Muscle layer of colon (tissue), 2 donors: Measurements from ENCODE around the gene CHRNB4.
A peak's percentile ranks its signal among the peaks of the same experiment; 100 is the strongest.

ENCODE experiments used
- H3K27ac ChIP-seq: one replicate; pipeline ENCODE4 v1.7.0; 2013; ENCODE audit warnings: low read depth, mild to moderate bottlenecking, low read length, moderate library complexity
- H3K27me3 ChIP-seq, 2 donors: one replicate each; pipeline ENCODE4 v1.7.0; 2013; ENCODE audit warnings: low read length in 2 of 2, mild to moderate bottlenecking in 2 of 2; ENCODE audit not compliant: insufficient read depth in 2 of 2, control insufficient read depth in 1 of 2
- H3K36me3 ChIP-seq: one replicate; pipeline ENCODE4 v1.7.0; 2013; ENCODE audit warnings: mild to moderate bottlenecking, low read length; ENCODE audit not compliant: insufficient read depth
- H3K4me1 ChIP-seq: one replicate; pipeline ENCODE4 v1.7.0; 2013; ENCODE audit warnings: mild to moderate bottlenecking, low read length; ENCODE audit not compliant: insufficient read depth
- H3K4me3 ChIP-seq, 2 donors: one replicate each; pipeline ENCODE4 v1.7.0; 2013; ENCODE audit warnings: low read length in 2 of 2, low read depth in 1 of 2, mild to moderate bottlenecking in 1 of 2, moderate library complexity in 1 of 2
- H3K9ac ChIP-seq: one replicate; pipeline ENCODE4 v1.7.0; 2013; ENCODE audit warnings: low read length
- H3K9me3 ChIP-seq: one replicate; pipeline ENCODE4 v1.7.0; 2013; ENCODE audit warnings: mild to moderate bottlenecking, low read length
- donor health status: abdominal sarcoma.
- donor health status: Adenocarcinoma of cecum.

Gene CHRNB4

DNA sequence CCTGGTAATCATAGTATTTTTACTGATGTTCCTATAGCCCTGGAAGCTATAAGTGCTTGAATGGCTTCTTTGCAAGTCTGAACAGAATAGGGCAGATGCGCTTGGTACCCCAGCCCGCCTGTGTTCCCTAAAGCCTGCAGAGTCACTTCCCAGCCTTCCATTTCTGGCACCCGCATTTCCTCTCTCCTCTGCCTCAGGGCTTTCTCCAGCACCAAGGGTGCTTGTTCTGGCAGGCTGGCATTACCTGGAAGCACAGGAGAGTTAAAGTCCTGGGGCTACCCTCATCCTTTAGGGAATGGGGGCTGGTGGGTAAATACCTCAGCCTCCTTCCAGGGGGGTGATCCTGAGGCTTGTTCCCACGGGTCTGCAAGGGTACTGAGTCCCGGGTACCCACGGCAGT lies 12.8 kb downstream of the CHRNB4 start:
- Histone ChIP-seq H3K4me1 (no peaks in the 10 kb centered on the region), H3K27ac (no peak overlapping the region), H3K27me3 (no peaks in the 10 kb centered on the region), H3K4me3 (no peak overlapping the region), H3K9ac (no peak overlapping the region), H3K36me3 (no peaks in the 10 kb centered on the region), H3K9me3 (peaks cover 2% of the 10 kb centered on the region)

DNA sequence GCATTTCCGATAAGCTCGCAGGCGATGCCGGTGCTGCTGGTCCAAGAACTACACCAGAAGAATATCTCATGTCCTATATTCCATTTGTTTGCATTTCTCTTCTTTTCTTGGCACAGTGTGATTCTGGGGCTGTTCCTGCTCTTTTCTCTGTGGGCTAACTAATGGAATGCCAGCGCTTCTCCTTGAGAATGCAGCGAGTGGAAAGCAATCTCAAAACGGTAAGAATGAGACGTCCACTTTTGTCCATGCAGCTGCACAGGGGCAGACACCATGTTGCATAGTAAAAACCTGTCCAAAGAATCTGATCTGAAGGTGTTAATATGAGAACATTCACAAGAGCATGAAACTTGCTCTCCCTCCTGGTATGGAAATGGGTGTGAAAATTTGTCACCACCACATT lies 13.7 kb downstream of the CHRNB4 start:
- Histone ChIP-seq H3K4me3 (no peak overlapping the region), H3K27ac (no peak overlapping the region), H3K4me1 (no peaks in the 10 kb centered on the region), H3K9me3 (no peaks in the 10 kb centered on the region), H3K27me3 (no peaks in the 10 kb centered on the region), H3K36me3 (no peaks in the 10 kb centered on the region), H3K9ac (no peak overlapping the region)

- no peaks in the 10 kb centered on the region for H3K36me3 ChIP-seq
Measured at GRCh38 chr15:78626381-78626995, 14.5 kb downstream of the CHRNB4 start.

GRCh38 chr15:78625606-78626280 lies 15.3 kb downstream of the CHRNB4 start:
- Histone ChIP-seq H3K4me1 (no peaks in the 10 kb centered on the region), H3K36me3 (no peaks in the 10 kb centered on the region), H3K4me3 (no peak overlapping the region), H3K27me3 (no peaks in the 10 kb centered on the region), H3K9ac (no peak overlapping the region), H3K27ac (no peak overlapping the region), H3K9me3 (no peaks in the 10 kb centered on the region)

More at GRCh38 chr15:78626381-78626995, 14.5 kb downstream of the CHRNB4 start:
- no peak overlapping the region for H3K27ac ChIP-seq
- H3K9ac ChIP-seq: no peak overlapping the region
- H3K4me3 ChIP-seq: no peak overlapping the region
- H3K4me1 ChIP-seq: no peaks in the 10 kb centered on the region
- no peaks in the 10 kb centered on the region for H3K9me3 ChIP-seq
- H3K27me3 ChIP-seq: no peaks in the 10 kb centered on the region

GRCh38 chr15:78624651-78625590 lies 16.1 kb downstream of the CHRNB4 start:
- Histone ChIP-seq H3K9me3 (no peaks in the 10 kb centered on the region), H3K4me1 (no peaks in the 10 kb centered on the region), H3K27ac (no peak overlapping the region), H3K4me3 (no peak overlapping the region), H3K36me3 (no peaks in the 10 kb centered on the region), H3K9ac (no peak overlapping the region), H3K27me3 (peaks cover 0 to 7% of the 10 kb centered on the region in 2 donors)

DNA sequence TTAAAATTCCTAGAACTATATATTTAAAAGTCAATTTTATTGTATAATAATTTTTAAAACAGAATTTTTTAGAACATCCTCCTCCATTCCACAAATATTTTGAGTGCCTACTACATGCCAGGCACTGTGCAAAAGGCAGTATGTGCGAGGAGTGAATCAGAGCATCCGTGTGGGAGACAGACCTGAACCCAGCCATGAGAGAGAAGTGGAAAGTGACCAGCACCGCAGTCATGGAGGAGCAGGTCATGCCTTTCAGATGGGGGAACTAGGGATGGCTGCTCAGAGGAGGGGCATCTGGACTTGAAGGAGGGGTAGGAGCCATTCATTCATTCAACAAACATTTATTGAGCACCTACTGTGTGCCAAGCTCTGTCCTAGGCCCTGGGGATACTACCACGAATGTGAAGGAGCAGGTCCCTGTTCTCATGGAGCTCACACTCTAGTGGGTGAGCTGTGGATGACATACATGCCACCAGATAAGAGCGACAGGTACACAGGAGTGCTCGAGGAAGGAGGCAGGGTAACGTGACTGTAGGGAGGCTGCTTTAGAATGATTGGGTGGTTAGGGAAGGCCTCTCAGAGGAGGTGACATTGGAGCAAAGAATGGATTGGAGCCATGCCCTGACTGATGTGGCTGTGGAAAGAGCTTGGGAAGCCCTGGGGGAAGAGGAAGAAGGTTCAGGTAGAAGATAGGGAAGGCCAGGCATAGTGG lies 17.1 kb downstream of the CHRNB4 start:
- Histone ChIP-seq H3K4me3 (no peak overlapping the region), H3K36me3 (no peaks in the 10 kb centered on the region), H3K9me3 (no peaks in the 10 kb centered on the region), H3K27me3 (peaks cover 3 to 17% of the 10 kb centered on the region in 2 donors), H3K27ac (no peak overlapping the region), H3K9ac (no peak overlapping the region), H3K4me1 (peaks cover 10% of the 10 kb centered on the region)

DNA sequence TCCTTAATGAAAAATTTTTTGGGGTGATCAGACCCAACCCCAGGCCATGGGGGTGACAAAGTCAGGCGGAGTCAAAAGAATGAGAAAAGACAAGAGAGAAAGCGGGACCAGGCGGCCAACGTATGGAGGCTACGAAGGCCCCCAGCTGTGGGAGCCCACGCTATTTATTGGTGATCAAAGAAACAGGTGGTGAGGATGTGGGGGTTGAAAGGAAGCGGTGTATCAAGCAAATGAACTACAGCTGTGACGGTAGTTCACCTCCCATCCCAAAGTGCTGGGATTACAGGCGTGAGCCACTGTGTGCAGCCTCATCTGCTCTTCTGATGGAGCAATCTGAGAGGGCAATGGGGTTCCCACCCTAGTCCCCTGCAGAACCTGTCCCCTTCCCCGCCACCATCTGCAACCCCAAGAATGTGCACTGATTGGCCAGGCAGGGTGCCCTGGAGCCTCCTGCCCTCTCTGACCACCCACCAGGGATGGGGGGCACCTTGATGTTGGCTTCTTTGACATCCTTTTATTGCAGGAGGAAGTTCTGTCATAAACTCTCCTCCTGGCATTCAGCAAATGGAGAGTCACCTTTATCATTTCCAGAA lies 19.1 kb downstream of the CHRNB4 start:
- Histone ChIP-seq H3K27ac (no peak overlapping the region), H3K9ac (no peak overlapping the region), H3K36me3 (no peaks in the 10 kb centered on the region), H3K27me3 (peaks cover 4 to 18% of the 10 kb centered on the region in 2 donors), H3K9me3 (no peaks in the 10 kb centered on the region), H3K4me1 (peaks cover 20% of the 10 kb centered on the region), H3K4me3 (no peak overlapping the region)

DNA sequence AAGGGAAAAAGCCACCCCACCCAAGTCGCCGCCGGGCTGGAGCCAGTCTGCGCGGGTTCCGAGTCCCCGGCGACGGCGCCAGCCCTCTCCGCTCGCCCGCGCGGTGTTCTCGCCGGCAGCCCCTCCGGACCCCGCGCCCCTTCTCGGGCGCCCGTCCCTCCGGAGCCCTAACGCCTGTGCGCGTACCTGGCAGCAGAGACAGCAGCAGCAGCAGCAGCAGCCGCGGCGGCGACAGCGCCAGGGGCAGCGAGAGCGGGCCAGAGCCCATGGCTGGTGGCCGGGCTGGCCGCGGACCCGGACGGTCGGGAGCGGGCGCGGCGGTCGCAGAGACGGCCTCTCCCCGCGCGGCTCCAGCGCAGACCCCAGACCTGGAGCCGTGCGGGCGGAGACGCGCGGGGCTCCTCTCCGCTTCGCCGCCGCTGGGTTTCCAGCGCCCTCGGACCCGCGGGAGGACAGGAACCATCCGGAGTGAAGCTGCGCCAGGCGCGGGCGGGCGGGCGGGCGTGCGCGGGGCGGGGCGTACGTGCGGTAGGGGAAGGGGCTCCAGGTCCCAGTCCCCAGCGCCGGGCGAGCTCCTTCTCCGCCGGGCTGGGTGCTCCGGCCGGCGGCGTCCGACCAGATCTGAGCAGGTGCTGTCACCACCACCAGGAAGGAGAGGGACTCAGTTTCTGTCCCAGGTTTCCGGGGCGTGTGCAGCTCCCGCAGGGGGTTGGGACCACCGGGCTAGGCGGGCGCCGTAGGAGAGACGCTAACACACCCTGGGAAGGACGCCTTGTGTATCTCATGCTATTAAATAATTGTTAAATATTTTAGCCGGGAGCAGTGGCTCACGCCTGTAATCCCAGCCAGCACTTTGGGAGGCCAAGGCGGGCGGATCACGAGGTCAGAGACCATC lies 20.2 kb downstream of the CHRNB4 start, which contains the start of gene CHRNA3:
CHRNA3 (minus strand) TSS at position 470 of the 895 bp plus-strand sequence; CDS start at position 268, 202 bp downstream.
- Histone ChIP-seq H3K4me3 (peak within 1 kb of the TSS; percentile 32 to 62), H3K27ac (peak within 1 kb of the TSS; percentile 46), H3K27me3 (peaks cover 4 to 18% of the 10 kb centered on the region in 2 donors), H3K9me3 (no peaks in the 10 kb centered on the region), H3K4me1 (peaks cover 20% of the 10 kb centered on the region), H3K9ac (no peak within 1 kb of the TSS), H3K36me3 (no peaks in the 10 kb centered on the region)

DNA sequence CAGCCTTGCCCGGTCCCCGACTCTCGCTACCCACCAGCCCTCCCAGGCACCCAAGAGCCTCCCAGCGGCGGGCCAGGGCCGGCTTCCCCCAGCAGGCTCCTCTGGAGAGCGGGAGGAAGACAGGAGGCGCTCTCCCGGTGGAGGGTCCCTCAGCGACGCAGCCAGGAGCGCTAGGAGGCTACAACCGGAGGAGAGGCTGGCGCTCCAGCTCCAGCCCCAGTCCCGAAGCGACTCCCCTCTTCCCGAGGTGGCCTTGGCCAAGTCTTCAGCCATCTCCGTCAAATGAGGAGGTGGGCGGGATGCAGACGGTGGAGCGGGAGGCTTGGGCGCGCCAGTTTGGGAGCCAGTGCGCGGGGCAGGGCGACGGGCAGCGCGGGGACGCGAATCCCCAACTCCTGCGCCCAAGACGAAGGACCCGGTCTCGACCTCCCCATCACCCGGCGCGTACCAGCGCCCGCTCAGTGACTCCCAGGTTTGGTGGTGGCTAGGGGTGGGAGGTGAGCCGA lies 20.9 kb downstream of the CHRNB4 start:
- H3K36me3 ChIP-seq: no peaks in the 10 kb centered on the region
- H3K4me1 ChIP-seq: peaks cover 20% of the 10 kb centered on the region
- peak overlapping the region; percentile 46 for H3K27ac ChIP-seq
- H3K4me3 ChIP-seq: peak overlapping the region; percentile 32 to 62
- peaks cover 4 to 18% of the 10 kb centered on the region in 2 donors for H3K27me3 ChIP-seq
- H3K9me3 ChIP-seq: no peaks in the 10 kb centered on the region
- no peak overlapping the region for H3K9ac ChIP-seq
